ENCODE data around the gene TRABD2B. TPM values are rescaled to one million over a fixed set of nuclear protein-coding genes. Genes with fewer than 3 reads are reported as not detected.

TRABD2B gene
- total and polyA plus RNA-seq, 2 of the 13 experiments (the other 11 are each of a cell fraction or from before 2014, with no cell fraction given), result 0.04 TPM; not detected in 1

DNA sequence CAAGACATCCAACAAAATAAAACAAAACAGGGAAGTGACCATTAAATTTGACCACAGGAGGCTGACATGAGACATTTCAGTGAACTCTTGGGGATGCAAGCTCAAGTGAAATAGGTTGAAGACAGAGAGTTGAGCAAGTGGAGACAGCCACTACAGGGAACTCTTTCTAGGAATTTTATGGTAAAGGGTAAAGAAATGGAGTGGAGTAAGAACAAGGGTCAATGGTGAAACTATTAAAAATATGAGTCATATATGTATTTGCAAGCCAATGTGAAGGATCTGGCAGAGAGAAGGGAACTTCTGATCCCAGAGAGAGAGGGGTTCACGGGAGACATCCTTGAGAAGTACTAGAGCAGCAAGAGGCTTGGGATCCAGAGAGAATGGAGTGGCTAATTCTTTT lies 9.1 kb upstream of the TRABD2B start:
- CTCF ChIA-PET (ENCODE audit: low intra/inter-chr PET ratio, low total read pairs), result no interaction called here
- TF ChIP-seq SMARCE1 (IDR thresholded peaks at IDR 0.05; ENCODE audit: borderline replicate concordance), result no peak
- TF ChIP-seq SRSF1 (optimal IDR thresholded peaks at IDR 0.05; ENCODE audit: low read depth, low read length), result no peak
- TF ChIP-seq ZBTB38 (CRISPR knock-in tag; IDR thresholded peaks at IDR 0.05), result no peak
- TF ChIP-seq ZBTB37 (CRISPR knock-in tag; IDR thresholded peaks at IDR 0.05), result no peak
- TF ChIP-seq CC2D1A (CRISPR knock-in tag; IDR thresholded peaks at IDR 0.05), result no peak
- TF ChIP-seq SOX13 (IDR thresholded peaks at IDR 0.05), result no peak
- TF ChIP-seq SOX13 (CRISPR knock-in tag; conservative IDR thresholded peaks at IDR 0.05 in 1 of 2, IDR thresholded peaks at IDR 0.05 in 1 of 2), result no peak
- no peak for TF ChIP-seq ATAD3A (CRISPR knock-in tag; IDR thresholded peaks at IDR 0.05)
- no peak for TF ChIP-seq ZFP37 (CRISPR knock-in tag; IDR thresholded peaks at IDR 0.05; ENCODE audit: borderline replicate concordance)
- no peak for TF ChIP-seq CBFB (CRISPR knock-in tag; IDR thresholded peaks at IDR 0.05)
- TF ChIP-seq, protein P1, sequence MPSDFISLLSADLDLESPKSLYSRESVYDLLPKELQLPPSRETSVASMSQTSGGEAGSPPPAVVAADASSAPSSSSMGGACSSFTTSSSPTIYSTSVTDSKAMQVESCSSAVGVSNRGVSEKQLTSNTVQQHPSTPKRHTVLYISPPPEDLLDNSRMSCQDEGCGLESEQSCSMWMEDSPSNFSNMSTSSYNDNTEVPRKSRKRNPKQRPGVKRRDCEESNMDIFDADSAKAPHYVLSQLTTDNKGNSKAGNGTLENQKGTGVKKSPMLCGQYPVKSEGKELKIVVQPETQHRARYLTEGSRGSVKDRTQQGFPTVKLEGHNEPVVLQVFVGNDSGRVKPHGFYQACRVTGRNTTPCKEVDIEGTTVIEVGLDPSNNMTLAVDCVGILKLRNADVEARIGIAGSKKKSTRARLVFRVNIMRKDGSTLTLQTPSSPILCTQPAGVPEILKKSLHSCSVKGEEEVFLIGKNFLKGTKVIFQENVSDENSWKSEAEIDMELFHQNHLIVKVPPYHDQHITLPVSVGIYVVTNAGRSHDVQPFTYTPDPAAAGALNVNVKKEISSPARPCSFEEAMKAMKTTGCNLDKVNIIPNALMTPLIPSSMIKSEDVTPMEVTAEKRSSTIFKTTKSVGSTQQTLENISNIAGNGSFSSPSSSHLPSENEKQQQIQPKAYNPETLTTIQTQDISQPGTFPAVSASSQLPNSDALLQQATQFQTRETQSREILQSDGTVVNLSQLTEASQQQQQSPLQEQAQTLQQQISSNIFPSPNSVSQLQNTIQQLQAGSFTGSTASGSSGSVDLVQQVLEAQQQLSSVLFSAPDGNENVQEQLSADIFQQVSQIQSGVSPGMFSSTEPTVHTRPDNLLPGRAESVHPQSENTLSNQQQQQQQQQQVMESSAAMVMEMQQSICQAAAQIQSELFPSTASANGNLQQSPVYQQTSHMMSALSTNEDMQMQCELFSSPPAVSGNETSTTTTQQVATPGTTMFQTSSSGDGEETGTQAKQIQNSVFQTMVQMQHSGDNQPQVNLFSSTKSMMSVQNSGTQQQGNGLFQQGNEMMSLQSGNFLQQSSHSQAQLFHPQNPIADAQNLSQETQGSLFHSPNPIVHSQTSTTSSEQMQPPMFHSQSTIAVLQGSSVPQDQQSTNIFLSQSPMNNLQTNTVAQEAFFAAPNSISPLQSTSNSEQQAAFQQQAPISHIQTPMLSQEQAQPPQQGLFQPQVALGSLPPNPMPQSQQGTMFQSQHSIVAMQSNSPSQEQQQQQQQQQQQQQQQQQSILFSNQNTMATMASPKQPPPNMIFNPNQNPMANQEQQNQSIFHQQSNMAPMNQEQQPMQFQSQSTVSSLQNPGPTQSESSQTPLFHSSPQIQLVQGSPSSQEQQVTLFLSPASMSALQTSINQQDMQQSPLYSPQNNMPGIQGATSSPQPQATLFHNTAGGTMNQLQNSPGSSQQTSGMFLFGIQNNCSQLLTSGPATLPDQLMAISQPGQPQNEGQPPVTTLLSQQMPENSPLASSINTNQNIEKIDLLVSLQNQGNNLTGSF (CRISPR knock-in tag; IDR thresholded peaks at IDR 0.05), result no peak
- no peak for TF ChIP-seq CAMTA2 (CRISPR knock-in tag; IDR thresholded peaks at IDR 0.05; ENCODE audit: borderline replicate concordance)
- TF ChIP-seq, protein P2, sequence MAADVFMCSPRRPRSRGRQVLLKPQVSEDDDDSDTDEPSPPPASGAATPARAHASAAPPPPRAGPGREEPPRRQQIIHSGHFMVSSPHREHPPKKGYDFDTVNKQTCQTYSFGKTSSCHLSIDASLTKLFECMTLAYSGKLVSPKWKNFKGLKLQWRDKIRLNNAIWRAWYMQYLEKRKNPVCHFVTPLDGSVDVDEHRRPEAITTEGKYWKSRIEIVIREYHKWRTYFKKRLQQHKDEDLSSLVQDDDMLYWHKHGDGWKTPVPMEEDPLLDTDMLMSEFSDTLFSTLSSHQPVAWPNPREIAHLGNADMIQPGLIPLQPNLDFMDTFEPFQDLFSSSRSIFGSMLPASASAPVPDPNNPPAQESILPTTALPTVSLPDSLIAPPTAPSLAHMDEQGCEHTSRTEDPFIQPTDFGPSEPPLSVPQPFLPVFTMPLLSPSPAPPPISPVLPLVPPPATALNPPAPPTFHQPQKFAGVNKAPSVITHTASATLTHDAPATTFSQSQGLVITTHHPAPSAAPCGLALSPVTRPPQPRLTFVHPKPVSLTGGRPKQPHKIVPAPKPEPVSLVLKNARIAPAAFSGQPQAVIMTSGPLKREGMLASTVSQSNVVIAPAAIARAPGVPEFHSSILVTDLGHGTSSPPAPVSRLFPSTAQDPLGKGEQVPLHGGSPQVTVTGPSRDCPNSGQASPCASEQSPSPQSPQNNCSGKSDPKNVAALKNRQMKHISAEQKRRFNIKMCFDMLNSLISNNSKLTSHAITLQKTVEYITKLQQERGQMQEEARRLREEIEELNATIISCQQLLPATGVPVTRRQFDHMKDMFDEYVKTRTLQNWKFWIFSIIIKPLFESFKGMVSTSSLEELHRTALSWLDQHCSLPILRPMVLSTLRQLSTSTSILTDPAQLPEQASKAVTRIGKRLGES (CRISPR knock-in tag; IDR thresholded peaks at IDR 0.05; ENCODE audit: borderline replicate concordance), result no peak
- TF ChIP-seq ZNF660 (CRISPR knock-in tag; IDR thresholded peaks at IDR 0.05; ENCODE audit: borderline replicate concordance, low read depth), result no peak
- no peak for TF ChIP-seq ZNF768 (CRISPR knock-in tag; IDR thresholded peaks at IDR 0.05)
- TF ChIP-seq RFX1 (IDR thresholded peaks at IDR 0.05), result no peak
- TF ChIP-seq ZNF788 (CRISPR knock-in tag; IDR thresholded peaks at IDR 0.05; ENCODE audit: borderline replicate concordance), result no peak
- TF ChIP-seq ZNF484 (CRISPR knock-in tag; IDR thresholded peaks at IDR 0.05; ENCODE audit: borderline replicate concordance, low read depth), result no peak

More for the DNA sequence above, 9.1 kb upstream of the TRABD2B start:
- Histone ChIP-seq H3K9me3 (ENCODE audit: low read length) (no peaks in the 10 kb centered on the region), H3K4me1 (ENCODE audit: insufficient read depth, low read length) (no peaks in the 10 kb centered on the region), H4K20me1 (ENCODE audit: insufficient read depth, low read length) (no peaks in the 10 kb centered on the region), H2AFZ (ENCODE audit: low read length) (no peak overlapping the region), H3K36me3 (replicated peaks in 1 of 2; ENCODE audit: control insufficient read depth in 1 of 2, insufficient read depth in 2 of 2, low read length in 2 of 2) (no peaks in the 10 kb centered on the region), H3K4me3 (replicated peaks in 1 of 3; ENCODE audit: insufficient read depth in 1 of 3, low read depth in 2 of 3, low read length in 3 of 3) (no peak overlapping the region), H3K9ac (ENCODE audit: insufficient read depth, low read depth, low read length) (no peak overlapping the region), H3K4me2 (ENCODE audit: low read depth, low read length) (no peak overlapping the region), H3K79me2 (ENCODE audit: insufficient read depth, low read length) (no peaks in the 10 kb centered on the region), H3K27ac (ENCODE audit: extremely low read length, insufficient read depth, low read length) (no peak overlapping the region), H3K27me3 (ENCODE audit: control insufficient read depth in 1 of 2, insufficient read depth in 2 of 2, low read length in 2 of 2) (peaks cover 0 to 6% of the 10 kb centered on the region in 2 experiments; a peak in 1 of 5 replicates)
- no TSS peak for BruUV-seq (replicated peaks)
- ATAC-seq (no peak), DNase-seq (ENCODE audit: low spot score) (no peak), FAIRE-seq (no peak)
- intact Hi-C loops (cut with micrococcal nuclease; ENCODE audit: unreplicated experiment), result no loop called here
- POLR2A ChIA-PET, result no interaction called here
- in situ Hi-C loops (cut with HindIII; ENCODE audit: extremely low pct_ligation_motif_present, low pct_unique_long_range_greater_than_20kb), result no loop called here
- 29% methylated on average over 1 of the region's 1 CpG for WGBS (ENCODE audit: low lambda C conversion rate)
